HEK293 (cell line): ENCODE results near the gene SEMA4F.

ENCODE experiments used
- CTCF ChIP-seq: fragments of 450-650 bp; formaldehyde crosslinking; IDR thresholded peaks from 2 replicates; pipeline ENCODE4 v1.5.1; 2016; ENCODE audit warnings: missing biosample characterization, missing genetic modification characterization
- REST ChIP-seq: fragments of 450-650 bp; formaldehyde crosslinking; IDR thresholded peaks from 2 replicates; pipeline ENCODE4 v1.5.1; 2016; ENCODE audit warnings: missing biosample characterization, missing genetic modification characterization

- no peak for TF ChIP-seq CTCF
- TF ChIP-seq REST = no peak
Measured at GRCh38 chr2:74706741-74707140, 52.7 kb downstream of the SEMA4F start.
